IPS DF 4.7 (cell line): ENCODE measurements around the gene PRRG2.

Experiments
- DNase-seq: peaks from one replicate; pipeline ENCODE4 v3.0.0-alpha.2; 2013; ENCODE audit warnings: low spot score; ENCODE audit errors: extremely low read depth

The PRRG2 gene

GRCh38 chr19:49581007-49581508 lies at the start of gene PRRG2:
TSS of gene PRRG2 (plus strand) at chr19:49581316. CDS start at chr19:49583220, 1,904 bp downstream.
- DNase-seq, result no peak

- no peak for DNase-seq
Observed at GRCh38 chr19:49533551-49534488, 47.3 kb upstream of the PRRG2 start.

GRCh38 chr19:49534632-49535385 lies 46.3 kb upstream of the PRRG2 start:
- DNase-seq, result no peak

GRCh38 chr19:49536921-49537462 lies 44.1 kb upstream of the PRRG2 start:
- DNase-seq, result no peak

- no peak for DNase-seq
Observed at GRCh38 chr19:49538643-49539042, 42.5 kb upstream of the PRRG2 start.

GRCh38 chr19:49539192-49539952 lies 41.7 kb upstream of the PRRG2 start:
- no peak for DNase-seq

GRCh38 chr19:49541914-49542313 lies 39.2 kb upstream of the PRRG2 start:
- no peak for DNase-seq

GRCh38 chr19:49542446-49542845 lies 38.7 kb upstream of the PRRG2 start:
- DNase-seq, result no peak

GRCh38 chr19:49543032-49543431 lies 38.1 kb upstream of the PRRG2 start:
- no peak for DNase-seq

- no peak for DNase-seq
Observed at GRCh38 chr19:49544154-49544553, 37.0 kb upstream of the PRRG2 start.

GRCh38 chr19:49546825-49547565 lies 34.1 kb upstream of the PRRG2 start:
- no peak for DNase-seq

GRCh38 chr19:49549045-49549444 lies 32.1 kb upstream of the PRRG2 start:
- no peak for DNase-seq

GRCh38 chr19:49551531-49551930 lies 29.6 kb upstream of the PRRG2 start:
- no peak for DNase-seq

- DNase-seq, result no peak
Observed at GRCh38 chr19:49552749-49553148, 28.4 kb upstream of the PRRG2 start.

- no peak for DNase-seq
Observed at GRCh38 chr19:49553451-49554271, 27.5 kb upstream of the PRRG2 start.

GRCh38 chr19:49554701-49555181 lies 26.4 kb upstream of the PRRG2 start:
- no peak for DNase-seq

- no peak for DNase-seq
Observed at GRCh38 chr19:49555600-49556411, 25.3 kb upstream of the PRRG2 start.
